ENCODE data around the gene SLC12A6. TPM values are rescaled to one million over a fixed set of nuclear protein-coding genes. Genes with fewer than 3 reads are reported as not detected.
A peak's percentile ranks its signal among the peaks of the same experiment; 100 is the strongest.
"Not testable (repeated sequence)": the region's sequence is repeated elsewhere in the genome, so short reads cannot be mapped to it uniquely, and the experiment has no call there.

SLC12A6 gene
- polyA plus RNA-seq, 4 donors: 16.6 to 29.3 (median 24.0) TPM

GRCh38 chr15:34214135-34214534, 123.4 kb downstream of the SLC12A6 start:
- DNase-seq (ENCODE audit: low read depth in 4 of 4, low spot score in 2 of 4): no peak

GRCh38 chr15:34213690-34214089, 123.9 kb downstream of the SLC12A6 start:
- DNase-seq (ENCODE audit: low read depth in 4 of 4, low spot score in 2 of 4): no peak

GRCh38 chr15:34209421-34210282, 127.9 kb downstream of the SLC12A6 start, which contains the start of gene KATNBL1:
Gene KATNBL1, minus strand, starts transcription at chr15:34210096. Its CDS starts 46,420 bp downstream, at chr15:34163676.
- peak; percentile 83 to 95 (median 92) for DNase-seq (ENCODE audit: low read depth in 4 of 4, low spot score in 2 of 4)

- no peak for DNase-seq (ENCODE audit: low read depth in 4 of 4, low spot score in 2 of 4)
Measured at GRCh38 chr15:34206011-34206410, 131.6 kb downstream of the SLC12A6 start.

- no peak for DNase-seq (ENCODE audit: low read depth in 4 of 4, low spot score in 2 of 4)
Measured at GRCh38 chr15:34203936-34204335, 133.6 kb downstream of the SLC12A6 start.

GRCh38 chr15:34203305-34203704, 134.3 kb downstream of the SLC12A6 start:
- no peak for DNase-seq (ENCODE audit: low read depth in 4 of 4, low spot score in 2 of 4)

- not testable (repeated sequence) for DNase-seq (ENCODE audit: low read depth in 4 of 4, low spot score in 2 of 4)
Measured at GRCh38 chr15:34193272-34193671, 144.3 kb downstream of the SLC12A6 start.

GRCh38 chr15:34188711-34189110, 148.9 kb downstream of the SLC12A6 start:
- DNase-seq (ENCODE audit: low read depth in 4 of 4, low spot score in 2 of 4): no peak

- no peak for DNase-seq (ENCODE audit: low read depth in 4 of 4, low spot score in 2 of 4)
Measured at GRCh38 chr15:34185666-34186065, 151.9 kb downstream of the SLC12A6 start.

- DNase-seq (ENCODE audit: low read depth in 4 of 4, low spot score in 2 of 4): no peak
Measured at GRCh38 chr15:34182942-34183341, 154.6 kb downstream of the SLC12A6 start.

Other genes starting within 250 kb of the SLC12A6 start
- 100 to 1,000 TPM in 1 of 4 donors, 10 to 100 TPM in 3; 77.3 to 103 (median 83.4) TPM for gene EMC7, start 235.9 kb downstream of the SLC12A6 start, polyA plus RNA-seq (ENCODE audit: insufficient read length in 4 of 4)
- 1 to 10 TPM; 1.6 to 2.6 (median 2.3) TPM for gene PGBD4, start 235.7 kb downstream of the SLC12A6 start, polyA plus RNA-seq (ENCODE audit: insufficient read length in 4 of 4)
- gene KATNBL1, start 127.7 kb downstream of the SLC12A6 start, polyA plus RNA-seq (ENCODE audit: insufficient read length in 4 of 4): 10 to 100 TPM; 49.1 to 99.3 (median 64.9) TPM
- gene EMC4, start 112.8 kb downstream of the SLC12A6 start, polyA plus RNA-seq (ENCODE audit: insufficient read length in 4 of 4): 100 to 1,000 TPM; 115 to 139 (median 131) TPM
- gene NOP10, start 5.4 kb upstream of the SLC12A6 start, polyA plus RNA-seq (ENCODE audit: insufficient read length in 4 of 4): 100 to 1,000 TPM; 117 to 152 (median 136) TPM
- gene NUTM1, start 5.5 kb upstream of the SLC12A6 start, polyA plus RNA-seq (ENCODE audit: insufficient read length in 4 of 4): under 1 TPM in 2 of 4 donors, not detected in 2; 0.08 TPM
- gene LPCAT4, start 29.4 kb upstream of the SLC12A6 start, polyA plus RNA-seq (ENCODE audit: insufficient read length in 4 of 4): 10 to 100 TPM; 31.0 to 56.7 (median 43.3) TPM
- 100 to 1,000 TPM in 2 of 4 donors, 10 to 100 TPM in 2; 35.5 to 237 (median 84.1) TPM for gene GOLGA8A, start 100.0 kb upstream of the SLC12A6 start, polyA plus RNA-seq (ENCODE audit: insufficient read length in 4 of 4)
- 100 to 1,000 TPM in 2 of 4 donors, 10 to 100 TPM in 2; 38.6 to 172 (median 97.3) TPM for gene GOLGA8B, start 245.9 kb upstream of the SLC12A6 start, polyA plus RNA-seq (ENCODE audit: insufficient read length in 4 of 4)

All from left renal cortex interstitium (tissue), 4 donors.